ENCODE measurements around the gene COL16A1. TPM values are rescaled to one million over a fixed set of nuclear protein-coding genes. Genes with fewer than 3 reads are reported as not detected.

The COL16A1 gene
- total RNA-seq, 4 donors from 2014 or later: 14.3 to 135 (median 40.1) TPM

GRCh38 chr1:31663622-31664452 is 40.0 kb downstream of the COL16A1 start:
- H3K36me3 ChIP-seq: no peaks in the 10 kb centered on the region
- intact Hi-C loops (cut with DNase I; ENCODE audit: low total_unique reads): loop anchor here (2.0 to 10.0 kb wide), 2 partner anchors 81 to 125 kb away; no protein-coding TSS in a partner anchor
- H3K9me3 ChIP-seq: no peaks in the 10 kb centered on the region
- TF ChIP-seq CTCF (IDR thresholded peaks at IDR 0.05) (peak; percentile 91 to 97 (median 95)), POLR2A (IDR thresholded peaks at IDR 0.05) (no peak)
- no peaks in the 10 kb centered on the region for H3K27me3 ChIP-seq
- 40 to 47% methylated on average over 8 to 9 of the region's 9 CpGs for WGBS, 2 donors (ENCODE audit: low coverage in 1 of 2)
- H3K4me3 ChIP-seq: no peak overlapping the region
- no peak overlapping the region for H3K27ac ChIP-seq
- peaks cover 0 to 24% (median 18%) of the 10 kb centered on the region in 4 donors for H3K4me1 ChIP-seq
- in situ Hi-C loops (cut with MboI; ENCODE audit: low pct_ligation_motif_present in 1 of 4, low pct_unique_long_range_greater_than_20kb in 1 of 4, low sequenced_read_pairs in 3 of 4): loop anchor here (5.0 to 25.0 kb wide), 4 partner anchors 121 to 298 kb away; no protein-coding TSS in a partner anchor
- peak; percentile 71 for DNase-seq

GRCh38 chr1:31662463-31662862 is 41.4 kb downstream of the COL16A1 start:
- Histone ChIP-seq H3K27ac (no peak overlapping the region), H3K9me3 (no peaks in the 10 kb centered on the region), H3K4me3 (no peak overlapping the region), H3K36me3 (no peaks in the 10 kb centered on the region), H3K4me1 (peaks cover 0 to 21% (median 17%) of the 10 kb centered on the region in 4 donors), H3K27me3 (no peaks in the 10 kb centered on the region)
- DNase-seq: no peak
- 60% methylated on average over 11 of the region's 12 CpGs; no CpG with 5 or more reads in 1 of the 2 donors for WGBS, 2 donors (ENCODE audit: low coverage in 1 of 2)
- intact Hi-C loops (cut with DNase I; ENCODE audit: low total_unique reads) (loop anchor here (2.0 to 10.0 kb wide), 2 partner anchors 82 to 126 kb away; no protein-coding TSS in a partner anchor), in situ Hi-C loops (cut with MboI; ENCODE audit: low pct_ligation_motif_present in 1 of 4, low pct_unique_long_range_greater_than_20kb in 1 of 4, low sequenced_read_pairs in 3 of 4) (loop anchor here (5.0 to 25.0 kb wide), 4 partner anchors 122 to 300 kb away; no protein-coding TSS in a partner anchor)
- TF ChIP-seq EP300 (IDR thresholded peaks at IDR 0.05; ENCODE audit: low read depth) (no peak), CTCF (IDR thresholded peaks at IDR 0.05) (no peak), POLR2A (IDR thresholded peaks at IDR 0.05) (no peak), POLR2AphosphoS5 (IDR thresholded peaks at IDR 0.05) (no peak)

- 86 to 100% methylated on average over 2 to 6 of the region's 6 CpGs for WGBS, 2 donors (ENCODE audit: low coverage in 1 of 2)
- no peak overlapping the region for H3K27ac ChIP-seq
- no peaks in the 10 kb centered on the region for H3K36me3 ChIP-seq
- intact Hi-C loops (cut with DNase I; ENCODE audit: low total_unique reads): loop anchor here (2.0 to 10.0 kb wide), 2 partner anchors 83 to 127 kb away; no protein-coding TSS in a partner anchor
- no peaks in the 10 kb centered on the region for H3K27me3 ChIP-seq
- in situ Hi-C loops (cut with MboI; ENCODE audit: low pct_ligation_motif_present in 1 of 4, low pct_unique_long_range_greater_than_20kb in 1 of 4, low sequenced_read_pairs in 3 of 4): loop anchor here (5.0 to 25.0 kb wide), 4 partner anchors 123 to 300 kb away; no protein-coding TSS in a partner anchor
- no peak for TF ChIP-seq POLR2AphosphoS5 (IDR thresholded peaks at IDR 0.05)
- no peak for TF ChIP-seq POLR2A (IDR thresholded peaks at IDR 0.05)
- TF ChIP-seq EP300 (IDR thresholded peaks at IDR 0.05; ENCODE audit: low read depth): no peak
- no peak for TF ChIP-seq CTCF (IDR thresholded peaks at IDR 0.05)
- H3K9me3 ChIP-seq: no peaks in the 10 kb centered on the region
- H3K4me3 ChIP-seq: no peak overlapping the region
- DNase-seq: no peak
- H3K4me1 ChIP-seq: peaks cover 0 to 15% (median 11%) of the 10 kb centered on the region in 4 donors
Measured at GRCh38 chr1:31661856-31662255, 42.0 kb downstream of the COL16A1 start.

- Histone ChIP-seq H3K27me3 (no peaks in the 10 kb centered on the region), H3K9me3 (no peaks in the 10 kb centered on the region), H3K36me3 (no peaks in the 10 kb centered on the region), H3K4me1 (peaks cover 0 to 6% (median 2%) of the 10 kb centered on the region in 4 donors), H3K27ac (no peak overlapping the region), H3K4me3 (no peak overlapping the region)
- whole genome bisulfite sequencing, 2 donors (ENCODE audit: low coverage in 1 of 2): 79% methylated on average over 4 of the region's 4 CpGs; no CpG with 5 or more reads in 1 of the 2 donors
- no peak for DNase-seq
- TF ChIP-seq POLR2AphosphoS5 (IDR thresholded peaks at IDR 0.05) (no peak), POLR2A (IDR thresholded peaks at IDR 0.05) (no peak), EP300 (IDR thresholded peaks at IDR 0.05; ENCODE audit: low read depth) (no peak), CTCF (IDR thresholded peaks at IDR 0.05) (no peak)
- intact Hi-C loops (cut with DNase I; ENCODE audit: low total_unique reads) (loop anchor here (10.0 kb wide), 1 partner anchor 84 kb away; no protein-coding TSS in a partner anchor), in situ Hi-C loops (cut with MboI; ENCODE audit: low pct_ligation_motif_present in 1 of 4, low pct_unique_long_range_greater_than_20kb in 1 of 4, low sequenced_read_pairs in 3 of 4) (loop anchor here (5.0 to 25.0 kb wide), 4 partner anchors 124 to 301 kb away; no protein-coding TSS in a partner anchor)
Measured at GRCh38 chr1:31660871-31661455, 42.9 kb downstream of the COL16A1 start.

Data from transverse colon (tissue), 4 donors.